DND-41 (cell line): Measurements from ENCODE around the gene SELENOF.

Source experiments
- ATAC-seq: fragments of 200-7000 bp; cut with Tn5 transposase; 3 replicates; pipeline ENCODE4 v1.9.1; 2021; ENCODE audit warnings: low read depth; ENCODE audit not compliant: insufficient read depth
- DNase-seq: peaks from one replicate; pipeline ENCODE4 v3.0.0-alpha.2; 2020
- H2AFZ ChIP-seq: 2 replicates; pipeline ENCODE4 v1.6.0; 2012; ENCODE audit warnings: low read depth, low read length
- H3K27ac ChIP-seq: 2 replicates; pipeline ENCODE4 v1.5.1; 2012; ENCODE audit warnings: low read length, inconsistent platforms
- H3K27me3 ChIP-seq: fragments of 200-600 bp; sonication (generic); 2 replicates; pipeline ENCODE4 v1.6.0; 2012; ENCODE audit warnings: low read length, mild to moderate bottlenecking, inconsistent platforms; ENCODE audit not compliant: insufficient read depth, poor library complexity
- H3K36me3 ChIP-seq: 2 replicates; pipeline ENCODE4 v1.5.1; 2012; ENCODE audit warnings: low read length, inconsistent platforms; ENCODE audit not compliant: insufficient read depth
- H3K4me1 ChIP-seq: 2 replicates; pipeline ENCODE4 v1.5.1; 2012; ENCODE audit warnings: mild to moderate bottlenecking, low read length; ENCODE audit not compliant: insufficient read depth
- H3K4me2 ChIP-seq: 2 replicates; pipeline ENCODE4 v1.6.0; 2012; ENCODE audit warnings: mild to moderate bottlenecking, moderate library complexity, low read length, inconsistent platforms; ENCODE audit not compliant: insufficient read depth
- H3K4me3 ChIP-seq, 2 experiments: fragments of 200-600 bp in 1 of 2; shearing (Covaris generic) in 1 of 2; 2 replicates each; pipeline ENCODE4 v1.5.1; 2012 to 2016; ENCODE audit warnings: inconsistent platforms in 2 of 2, low read length in 2 of 2, mild to moderate bottlenecking in 2 of 2, low read depth in 1 of 2, moderate library complexity in 1 of 2
- H3K79me2 ChIP-seq: 2 replicates; pipeline ENCODE4 v1.6.0; 2012; ENCODE audit warnings: low read length, inconsistent platforms; ENCODE audit not compliant: insufficient read depth
- H3K9ac ChIP-seq: 2 replicates; pipeline ENCODE4 v1.6.0; 2012; ENCODE audit warnings: low read depth, mild to moderate bottlenecking, inconsistent platforms, low read length, moderate library complexity
- H3K9me3 ChIP-seq: 2 replicates; pipeline ENCODE4 v1.5.1; 2012; ENCODE audit warnings: low read length, moderate library complexity, mild to moderate bottlenecking, inconsistent platforms; ENCODE audit not compliant: insufficient read depth, severe bottlenecking
- H4K20me1 ChIP-seq: 2 replicates; pipeline ENCODE4 v1.6.0; 2012; ENCODE audit warnings: low read length; ENCODE audit not compliant: insufficient read depth
- EZH2 ChIP-seq: IDR thresholded peaks from 3 replicates; pipeline ENCODE4 v1.6.1; 2012; ENCODE audit warnings: borderline replicate concordance, low read depth, mild to moderate bottlenecking, moderate library complexity, low read length, inconsistent platforms; ENCODE audit not compliant: severe bottlenecking
- TF ChIP-seq, protein P1 (sequence below): IDR thresholded peaks from 2 replicates; pipeline ENCODE4 v1.5.1; 2012; ENCODE audit warnings: borderline replicate concordance, low read length, moderate library complexity, mild to moderate bottlenecking; ENCODE audit not compliant: poor library complexity, severe bottlenecking; ENCODE audit errors: extremely low read depth

The SELENOF gene

DNA sequence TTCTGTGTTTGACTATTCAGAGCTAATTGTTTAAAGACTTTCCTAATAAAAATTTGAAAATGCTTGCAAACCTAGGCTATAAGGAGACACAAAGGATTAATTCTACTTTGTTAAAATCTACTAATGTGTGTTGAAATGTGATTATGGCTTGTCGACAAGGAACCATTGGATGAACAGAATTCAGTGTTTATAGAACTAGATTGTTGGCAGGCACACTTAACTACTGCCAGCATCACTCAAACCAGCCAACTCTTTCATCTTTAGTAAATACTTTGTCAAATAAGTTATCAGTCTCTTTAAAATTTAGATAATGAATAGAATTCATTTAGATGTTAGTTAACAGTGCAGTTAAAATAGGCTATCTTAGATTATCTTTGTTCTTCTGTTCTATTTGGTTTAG is 28.1 kb upstream of the SELENOF start:
- H3K9me3 ChIP-seq: no peaks in the 10 kb centered on the region

DNA sequence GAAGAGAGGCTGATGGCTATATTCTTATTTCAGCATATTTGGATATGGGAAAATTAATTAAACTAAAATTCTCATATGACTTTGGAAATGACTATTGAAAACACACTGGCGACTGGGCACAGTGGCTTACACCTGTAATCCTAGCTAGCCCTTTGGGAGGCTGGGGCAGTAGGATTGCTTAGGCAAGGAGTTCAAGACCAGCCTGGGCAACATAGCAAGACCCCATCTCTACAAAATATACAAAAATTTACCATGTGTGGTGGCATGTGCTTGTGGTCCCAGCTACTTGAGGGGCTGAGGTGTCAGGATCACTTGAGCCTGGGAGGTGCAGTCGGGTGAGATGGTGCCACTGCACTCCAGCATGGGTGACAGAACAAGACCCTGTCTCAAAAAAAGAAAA is 26.7 kb upstream of the SELENOF start:
- no peaks in the 10 kb centered on the region for H3K27me3 ChIP-seq
- peaks cover 53% of the 10 kb centered on the region; the same call in 1 of the 2 replicates for H3K79me2 ChIP-seq
- no peak overlapping the region for H3K4me2 ChIP-seq

More for the DNA sequence above, 28.1 kb upstream of the SELENOF start:
- no peak overlapping the region for H3K27ac ChIP-seq
- peaks cover 13% of the 10 kb centered on the region; the same call in 1 of the 2 replicates for H4K20me1 ChIP-seq
- H3K79me2 ChIP-seq: peaks cover 41% of the 10 kb centered on the region; the same call in 1 of the 2 replicates
- no peaks in the 10 kb centered on the region for H3K4me1 ChIP-seq
- DNase-seq: no peak
- no peak overlapping the region for H3K9ac ChIP-seq
- H3K4me2 ChIP-seq: no peak overlapping the region
- ATAC-seq: no peak
- no peak for TF ChIP-seq EZH2
- TF ChIP-seq, protein P1, sequence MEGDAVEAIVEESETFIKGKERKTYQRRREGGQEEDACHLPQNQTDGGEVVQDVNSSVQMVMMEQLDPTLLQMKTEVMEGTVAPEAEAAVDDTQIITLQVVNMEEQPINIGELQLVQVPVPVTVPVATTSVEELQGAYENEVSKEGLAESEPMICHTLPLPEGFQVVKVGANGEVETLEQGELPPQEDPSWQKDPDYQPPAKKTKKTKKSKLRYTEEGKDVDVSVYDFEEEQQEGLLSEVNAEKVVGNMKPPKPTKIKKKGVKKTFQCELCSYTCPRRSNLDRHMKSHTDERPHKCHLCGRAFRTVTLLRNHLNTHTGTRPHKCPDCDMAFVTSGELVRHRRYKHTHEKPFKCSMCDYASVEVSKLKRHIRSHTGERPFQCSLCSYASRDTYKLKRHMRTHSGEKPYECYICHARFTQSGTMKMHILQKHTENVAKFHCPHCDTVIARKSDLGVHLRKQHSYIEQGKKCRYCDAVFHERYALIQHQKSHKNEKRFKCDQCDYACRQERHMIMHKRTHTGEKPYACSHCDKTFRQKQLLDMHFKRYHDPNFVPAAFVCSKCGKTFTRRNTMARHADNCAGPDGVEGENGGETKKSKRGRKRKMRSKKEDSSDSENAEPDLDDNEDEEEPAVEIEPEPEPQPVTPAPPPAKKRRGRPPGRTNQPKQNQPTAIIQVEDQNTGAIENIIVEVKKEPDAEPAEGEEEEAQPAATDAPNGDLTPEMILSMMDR: no peak
- no peaks in the 10 kb centered on the region for H3K27me3 ChIP-seq
- H3K4me3 ChIP-seq: no peak overlapping the region
- no peak overlapping the region for H2AFZ ChIP-seq
- no peaks in the 10 kb centered on the region for H3K36me3 ChIP-seq

DNA sequence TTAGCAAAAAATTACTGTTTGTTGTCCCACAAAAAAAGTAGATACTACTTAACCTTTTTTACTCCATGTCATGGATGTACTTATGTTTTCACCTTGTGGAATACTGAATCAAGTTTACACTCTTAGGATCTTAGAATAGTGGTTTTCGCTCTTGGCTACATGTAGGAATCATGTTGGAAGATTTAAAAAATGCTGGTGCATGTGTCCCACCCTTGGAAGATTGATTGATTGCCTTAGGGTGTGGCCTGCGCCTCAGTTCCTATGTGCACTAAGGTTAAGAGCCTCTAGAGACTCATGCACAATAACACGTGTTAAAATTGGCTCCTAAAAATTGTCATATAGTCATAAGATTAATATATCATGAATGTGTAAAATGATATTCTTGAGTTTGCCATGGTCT is 25.5 kb upstream of the SELENOF start:
- TF ChIP-seq EZH2: no peak
- TF ChIP-seq, protein P1: no peak
- H4K20me1 ChIP-seq: peaks cover 15% of the 10 kb centered on the region; the same call in 1 of the 2 replicates
- H3K4me1 ChIP-seq: no peaks in the 10 kb centered on the region
- H2AFZ ChIP-seq: no peak overlapping the region
- no peak for ATAC-seq
- H3K4me2 ChIP-seq: no peak overlapping the region
- H3K9ac ChIP-seq: no peak overlapping the region
- H3K27me3 ChIP-seq: no peaks in the 10 kb centered on the region
- H3K79me2 ChIP-seq: peaks cover 58% of the 10 kb centered on the region; the same call in 1 of the 2 replicates
- DNase-seq: no peak
- no peaks in the 10 kb centered on the region for H3K9me3 ChIP-seq
- no peak overlapping the region for H3K27ac ChIP-seq
- H3K4me3 ChIP-seq: no peak overlapping the region
- H3K36me3 ChIP-seq: no peaks in the 10 kb centered on the region

More for the DNA sequence above, 26.7 kb upstream of the SELENOF start:
- Histone ChIP-seq H3K9ac (no peak overlapping the region), H4K20me1 (peaks cover 13% of the 10 kb centered on the region; the same call in 1 of the 2 replicates), H3K36me3 (no peaks in the 10 kb centered on the region), H3K4me1 (no peaks in the 10 kb centered on the region), H3K9me3 (no peaks in the 10 kb centered on the region), H3K27ac (no peak overlapping the region), H2AFZ (no peak overlapping the region), H3K4me3 (no peak overlapping the region)
- no peak for ATAC-seq
- DNase-seq: no peak
- TF ChIP-seq, protein P1: no peak
- TF ChIP-seq EZH2: no peak
